HG03025 (cell line): ENCODE measurements around the gene WBP2NL.
A peak's percentile ranks its signal among the peaks of the same experiment; 100 is the strongest.
"Not testable (repeated sequence)": the region's sequence is repeated elsewhere in the genome, so short reads cannot be mapped to it uniquely, and the experiment has no call there.

ENCODE experiments used
- ATAC-seq: cut with Tn5 transposase; IDR thresholded peaks from one replicate; pipeline ENCODE4 v1.9.1; 2021; ENCODE audit warnings: mild to moderate bottlenecking, moderate library complexity; ENCODE audit not compliant: unreplicated experiment, low FRiP score

The WBP2NL gene

GRCh38 chr22:42070517-42071422 lies 72.2 kb downstream of the WBP2NL start, which contains the start of gene NAGA:
Gene NAGA (minus strand): TSS chr22:42070812. CDS start chr22:42070297, 515 bp downstream.
- ATAC-seq: peak; percentile 76

GRCh38 chr22:42071508-42071907 lies 72.9 kb downstream of the WBP2NL start:
- ATAC-seq: not testable (repeated sequence)

DNA sequence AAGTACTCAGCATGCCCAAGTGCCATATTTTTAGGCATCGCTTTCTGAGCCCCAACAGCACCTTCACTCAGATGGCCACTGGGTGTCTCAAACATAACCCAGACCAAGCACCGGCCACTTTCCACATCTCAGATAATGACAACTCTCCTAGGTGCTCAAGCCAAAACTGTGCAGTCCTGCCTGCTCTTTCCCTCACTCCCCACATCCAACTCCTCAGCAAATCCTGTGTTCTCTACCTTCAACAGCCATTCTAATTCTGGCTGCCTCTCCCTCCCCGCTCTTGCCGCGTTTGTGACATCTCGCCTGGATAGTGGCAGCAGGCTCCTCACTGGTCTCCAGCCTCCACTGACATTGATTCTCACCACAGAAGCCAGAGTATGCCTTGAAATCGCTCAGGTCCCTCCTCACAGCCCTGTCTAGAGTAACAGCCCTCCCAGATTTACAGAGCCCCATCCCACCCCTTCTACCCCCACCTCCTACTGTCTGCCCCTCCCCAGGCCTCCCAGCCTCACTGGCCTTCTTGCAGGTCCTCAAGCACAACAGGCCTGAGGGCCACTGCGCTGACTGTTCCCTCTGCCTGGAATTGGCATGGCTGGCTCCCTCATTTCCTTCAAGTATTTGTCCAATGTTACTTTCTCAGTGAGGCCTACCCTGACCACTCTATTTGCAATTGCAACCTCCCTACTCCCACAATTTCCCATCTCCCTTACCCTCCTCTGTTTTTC lies 74.2 kb downstream of the WBP2NL start:
- no peak for ATAC-seq

DNA sequence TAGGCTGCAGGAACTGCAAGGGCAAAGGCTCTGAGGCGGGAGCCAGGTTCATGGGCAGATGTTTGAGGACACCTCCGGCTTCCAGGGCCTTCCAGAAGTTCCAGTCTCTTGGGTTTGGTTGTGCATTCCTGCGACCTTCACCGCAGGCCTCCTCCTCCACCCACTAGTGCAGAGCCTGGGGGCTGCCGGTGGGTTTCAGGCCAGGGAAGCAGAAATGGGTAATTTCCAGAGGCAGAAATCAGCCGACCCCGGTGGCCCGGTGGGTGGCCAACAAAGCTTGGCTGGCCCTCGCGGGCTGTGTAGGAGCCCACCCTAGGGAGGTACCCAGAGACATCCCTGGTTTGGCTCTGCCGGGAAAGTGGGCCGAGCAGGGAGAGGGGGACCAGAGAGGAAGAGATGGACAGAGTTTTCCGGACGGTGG lies 75.0 kb downstream of the WBP2NL start:
- no peak for ATAC-seq

GRCh38 chr22:42074132-42074811 lies 75.7 kb downstream of the WBP2NL start, which contains the start of gene PHETA2:
Gene PHETA2 (plus strand): TSS chr22:42074248. CDS start chr22:42077294, 3,046 bp downstream.
- ATAC-seq: no peak

GRCh38 chr22:42074846-42075676 lies 76.5 kb downstream of the WBP2NL start:
- ATAC-seq: no peak

GRCh38 chr22:42076764-42077485 lies 78.3 kb downstream of the WBP2NL start:
- ATAC-seq: no peak

GRCh38 chr22:42077486-42078125 lies 79.0 kb downstream of the WBP2NL start:
- ATAC-seq: no peak
